Transverse colon (tissue), 4 donors: Measurements from ENCODE around the gene LIN37. TPM values are rescaled to one million over a fixed set of nuclear protein-coding genes. Genes with fewer than 3 reads are reported as not detected.

Experiments used
- DNase-seq: peaks from one replicate; pipeline ENCODE4 v3.0.0-alpha.2; 2019
- H3K27ac ChIP-seq, 4 donors: fragments of 200-600 bp; sonication (generic); 2 replicates each; pipeline ENCODE4 v1.5.1; 2016 to 2018; ENCODE audit warnings: inconsistent platforms in 4 of 4
- H3K27me3 ChIP-seq: fragments of 200-600 bp; sonication (generic); 2 replicates; pipeline ENCODE4 v1.5.1; 2017; ENCODE audit warnings: inconsistent platforms
- H3K36me3 ChIP-seq, 4 donors: fragments of 200-600 bp; sonication (generic); 2 replicates each; pipeline ENCODE4 v1.5.1; 2017 to 2019; ENCODE audit warnings: inconsistent platforms in 4 of 4
- H3K4me1 ChIP-seq, 4 donors: fragments of 200-600 bp; sonication (generic); 2 replicates each; pipeline ENCODE4 v1.5.1; 2017 to 2020; ENCODE audit warnings: inconsistent platforms in 4 of 4
- H3K4me3 ChIP-seq, 4 donors: fragments of 200-600 bp; sonication (generic); 1 replicate in 1 of 4; 2 replicates in 3 of 4; pipeline versions ENCODE4 v1.5.1 to v1.6.1; 2017 to 2019; ENCODE audit warnings: inconsistent platforms in 4 of 4
- H3K9me3 ChIP-seq, 2 donors: fragments of 200-600 bp; sonication (generic); 2 replicates each; pipeline ENCODE4 v1.5.1; 2017 to 2019; ENCODE audit warnings: inconsistent platforms in 2 of 2
- CTCF ChIP-seq, 5 experiments: fragments of 200-600 bp in 3 of 5; fragments of 450-650 bp in 2 of 5; sonication (generic) in 3 of 5; IDR thresholded peaks; 1 replicate in 2 of 5; 2 replicates in 3 of 5; pipeline ENCODE4 v1.5.1; 2016 to 2017; ENCODE audit warnings: antibody characterized with exemption in 5 of 5, inconsistent platforms in 3 of 5, mild to moderate bottlenecking in 2 of 5, moderate library complexity in 1 of 5
- EP300 ChIP-seq: sonication (generic); formaldehyde crosslinking; IDR thresholded peaks from one replicate; pipeline ENCODE4 v1.6.1; 2017; ENCODE audit warnings: antibody characterized with exemption, low read depth
- POLR2A ChIP-seq: fragments of 450-650 bp; IDR thresholded peaks from one replicate; pipeline ENCODE4 v1.6.1; 2016; ENCODE audit warnings: antibody characterized with exemption, mild to moderate bottlenecking, moderate library complexity
- POLR2AphosphoS5 ChIP-seq, 3 donors: sonication (generic); formaldehyde crosslinking; IDR thresholded peaks; one replicate each; pipeline ENCODE4 v1.6.1; 2016; ENCODE audit warnings: antibody characterized with exemption in 3 of 3
- WGBS, 2 donors: methylation state at CpG; one replicate each; pipeline ENCODE4 v1.1.5; 2018; ENCODE audit warnings: low coverage in 1 of 2; 5-methylcytosine and 5-hydroxymethylcytosine counted together
- in situ Hi-C, 4 donors: fragments of 200-750 bp; cut with MboI; loops; one replicate each; pipeline versions ENCODE4 v1.15.0 to v1.15.1; 2017; ENCODE audit warnings: low sequenced_read_pairs in 3 of 4, low pct_ligation_motif_present in 1 of 4, low pct_unique_long_range_greater_than_20kb in 1 of 4
- intact Hi-C: fragments of 100-400 bp; cut with DNase I; formaldehyde crosslinking; loops from one replicate; pipeline ENCODE4 v1.15.1; 2023; ENCODE audit warnings: low total_unique reads
- total RNA-seq, 4 donors: library from RNA; depleted of rRNA; stranded (reverse); fragments of >200 nt; gene quantifications; one replicate each; pipeline ENCODE4 v1.1.0, GENCODE V29; 2016

LIN37 gene
- total RNA-seq, 4 donors from 2014 or later, result 10.5 to 41.1 (median 15.8) TPM

DNA sequence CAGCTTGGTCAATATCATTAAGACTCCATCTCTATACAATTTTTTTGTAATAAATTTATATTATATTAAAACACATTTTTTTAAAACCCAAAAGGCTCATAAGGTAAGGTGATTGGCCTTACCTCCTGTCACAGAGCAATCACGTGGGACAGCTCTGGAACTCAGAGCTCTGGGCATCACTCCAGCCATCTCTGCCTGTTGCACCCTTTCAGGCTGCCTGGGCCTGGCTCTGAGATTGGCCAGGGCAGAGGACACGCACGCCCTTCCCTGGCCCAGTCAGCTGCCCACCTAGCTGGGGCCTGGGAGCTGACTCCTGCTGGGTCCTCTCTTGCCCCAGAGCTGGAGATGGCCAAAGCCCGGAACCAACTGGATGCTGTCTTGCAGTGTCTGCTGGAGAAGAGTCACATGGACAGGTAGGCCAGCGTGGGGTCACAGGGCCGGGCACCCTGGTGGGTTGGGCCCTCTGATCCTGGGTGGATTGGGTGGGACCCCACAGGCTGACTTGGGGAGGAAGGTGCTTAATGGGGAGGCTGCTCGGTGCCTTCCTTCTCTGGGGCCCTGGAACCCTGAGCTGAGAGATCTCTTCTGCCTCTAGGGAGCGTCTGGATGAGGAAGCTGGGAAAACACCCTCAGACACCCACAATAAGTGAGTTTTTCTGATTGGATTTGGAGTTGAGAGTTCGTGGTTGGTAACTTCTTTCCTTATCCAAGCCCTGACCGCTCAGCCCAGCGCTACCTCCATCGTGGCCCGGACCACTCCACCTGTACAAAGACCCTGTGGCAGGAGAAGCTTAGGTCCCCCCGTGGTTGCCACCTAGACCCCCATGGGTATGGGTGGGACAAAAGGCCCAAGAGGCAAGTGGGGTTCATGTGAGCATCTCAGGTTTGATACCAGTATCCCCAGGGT lies 3.7 kb downstream of the LIN37 start:
- H3K4me1 ChIP-seq, result peaks cover 19 to 45% (median 41%) of the 10 kb centered on the region in 4 donors
- H3K36me3 ChIP-seq, result peaks cover 0 to 14% (median 3%) of the 10 kb centered on the region in 4 donors
- TF ChIP-seq POLR2AphosphoS5 (IDR thresholded peaks at IDR 0.05), result no peak
- no peak for TF ChIP-seq EP300
- no peak for TF ChIP-seq CTCF (IDR thresholded peaks at IDR 0.05)
- no peak for TF ChIP-seq POLR2A
- intact Hi-C loops, result no loop called here
- no peaks in the 10 kb centered on the region for H3K9me3 ChIP-seq
- peak; percentile 8 for DNase-seq
- no peak overlapping the region for H3K4me3 ChIP-seq
- H3K27ac ChIP-seq, result peak overlapping the region in 1 of 4 donors; percentile 32
- in situ Hi-C loops, result no loop called here
- 85 to 100% methylated on average over 1 to 14 of the region's 14 CpGs for WGBS, 2 donors
- peaks cover 3% of the 10 kb centered on the region for H3K27me3 ChIP-seq

GRCh38 chr19:35752746-35753350 lies 4.5 kb downstream of the LIN37 start:
- Histone ChIP-seq H3K4me3 (no peak overlapping the region), H3K27ac (peak overlapping the region in 1 of 4 donors; percentile 99), H3K36me3 (peaks cover 0 to 14% (median 3%) of the 10 kb centered on the region in 4 donors), H3K9me3 (no peaks in the 10 kb centered on the region), H3K4me1 (peaks cover 17 to 48% (median 44%) of the 10 kb centered on the region in 4 donors), H3K27me3 (peaks cover 3% of the 10 kb centered on the region)
- TF ChIP-seq POLR2A, result no peak
- no peak for TF ChIP-seq EP300
- TF ChIP-seq CTCF (IDR thresholded peaks at IDR 0.05), result no peak
- no peak for TF ChIP-seq POLR2AphosphoS5 (IDR thresholded peaks at IDR 0.05)
- DNase-seq, result peak; percentile 7
- in situ Hi-C loops (no loop called here), intact Hi-C loops (no loop called here)
- 95% methylated on average over 20 of the region's 20 CpGs; no CpG with 5 or more reads in 1 of the 2 donors for WGBS, 2 donors

DNA sequence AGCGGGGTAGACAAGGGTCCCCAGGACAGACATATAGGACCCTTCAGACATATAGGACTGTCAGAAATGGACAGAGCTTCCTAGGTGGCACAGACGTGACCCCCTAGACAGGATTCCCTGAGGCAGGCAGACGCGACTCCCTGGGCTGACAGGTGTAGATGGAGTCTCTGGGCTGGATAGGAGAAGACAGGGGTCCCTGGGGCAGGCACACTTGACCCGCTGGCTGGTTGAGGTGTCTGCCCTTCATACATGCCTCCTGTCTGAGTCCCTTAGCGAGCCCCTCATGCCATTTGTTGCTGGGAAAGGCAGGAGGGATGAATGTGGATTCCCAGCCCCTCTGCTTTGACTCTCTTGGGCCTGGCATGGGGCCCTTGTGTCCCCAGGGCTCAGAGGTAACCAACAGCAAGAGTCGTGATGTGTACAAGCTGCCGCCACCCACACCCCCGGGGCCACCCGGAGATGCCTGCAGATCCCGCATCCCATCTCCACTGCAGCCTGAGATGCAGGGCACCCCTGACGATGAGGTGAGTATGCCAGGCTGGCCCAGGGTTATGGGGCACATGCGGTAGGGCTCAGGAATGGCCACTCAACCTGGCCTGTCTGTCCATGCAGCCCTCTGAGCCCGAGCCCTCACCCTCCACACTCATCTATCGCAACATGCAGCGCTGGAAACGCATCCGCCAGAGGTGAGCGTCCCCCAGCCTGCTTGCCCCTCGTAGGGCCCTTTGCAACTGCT lies 5.4 kb downstream of the LIN37 start:
- Histone ChIP-seq H3K27me3 (peaks cover 3% of the 10 kb centered on the region), H3K4me3 (no peak overlapping the region), H3K36me3 (peaks cover 0 to 14% (median 3%) of the 10 kb centered on the region in 4 donors), H3K4me1 (peaks cover 18 to 48% (median 44%) of the 10 kb centered on the region in 4 donors), H3K9me3 (no peaks in the 10 kb centered on the region), H3K27ac (peak overlapping the region; percentile 96 to 99 (median 97))
- in situ Hi-C loops, result no loop called here
- no peak for TF ChIP-seq EP300
- no peak for TF ChIP-seq POLR2A
- TF ChIP-seq CTCF (IDR thresholded peaks at IDR 0.05), result no peak
- TF ChIP-seq POLR2AphosphoS5 (IDR thresholded peaks at IDR 0.05), result no peak
- WGBS, 2 donors, result 87 to 100% methylated on average over 1 to 20 of the region's 20 CpGs
- intact Hi-C loops, result no loop called here
- peak; percentile 9 for DNase-seq
